Activated naive CD8-positive, alpha-beta T cell (primary cell): ENCODE data around the gene PDX1.

Experiments used
- H3K27ac Mint-ChIP-seq: one replicate; pipeline ENCODE4 v1.8.0; 2021; ENCODE audit warnings: mixed read lengths
- H3K27me3 Mint-ChIP-seq: one replicate; pipeline ENCODE4 v1.8.0; 2021; ENCODE audit warnings: mixed read lengths
- H3K36me3 Mint-ChIP-seq: one replicate; pipeline ENCODE4 v1.8.0; 2021; ENCODE audit warnings: mixed read lengths
- H3K4me1 Mint-ChIP-seq: one replicate; pipeline ENCODE4 v1.8.0; 2021; ENCODE audit warnings: low read depth, mixed read lengths
- H3K4me3 Mint-ChIP-seq: one replicate; pipeline ENCODE4 v1.8.0; 2021; ENCODE audit warnings: mild to moderate bottlenecking, mixed read lengths
- H3K9me3 Mint-ChIP-seq: one replicate; pipeline ENCODE4 v1.8.0; 2021; ENCODE audit warnings: low read depth, mixed read lengths

PDX1 gene

DNA sequence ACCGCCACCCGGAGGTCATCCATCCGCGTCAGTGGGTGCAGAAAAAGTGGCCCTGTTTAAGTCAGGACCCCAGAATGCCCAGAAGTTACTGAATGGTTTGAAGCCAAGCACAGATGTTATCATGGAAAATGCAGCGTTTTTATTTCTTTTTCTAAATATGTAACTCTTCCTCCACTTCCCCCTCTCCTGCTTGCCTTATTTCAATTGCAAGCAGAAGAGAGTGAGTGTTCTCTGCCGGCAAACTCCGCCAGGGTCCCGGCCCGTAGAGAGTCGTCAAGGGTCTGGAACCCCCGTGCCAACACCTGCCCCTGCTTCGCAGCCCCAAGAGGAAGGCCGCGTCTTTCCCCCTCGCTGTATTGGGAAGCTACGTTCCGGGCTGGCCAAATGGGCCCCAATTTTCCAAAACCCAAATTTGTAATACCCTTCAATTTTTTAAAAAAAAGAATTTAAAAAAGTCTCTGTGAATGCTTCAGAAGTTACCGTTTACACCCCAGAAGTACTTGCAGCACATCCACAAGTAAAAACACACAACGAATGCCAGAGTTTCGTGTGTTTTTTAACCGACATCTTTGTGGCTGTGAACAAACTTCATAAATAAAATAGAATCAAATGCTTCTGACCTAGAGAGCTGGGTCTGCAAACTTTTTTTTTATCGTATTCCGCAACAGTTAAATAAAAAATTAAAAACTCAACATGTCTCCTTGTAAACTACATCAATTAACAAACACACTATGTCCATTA, 712 bp upstream of the PDX1 start:
- peaks cover 32% of the 10 kb centered on the region for H3K4me1 Mint-ChIP-seq
- H3K4me3 Mint-ChIP-seq = peak overlapping the region; percentile 38
- no peak overlapping the region for H3K27ac Mint-ChIP-seq
- no peaks in the 10 kb centered on the region for H3K9me3 Mint-ChIP-seq
- peaks cover 48% of the 10 kb centered on the region for H3K27me3 Mint-ChIP-seq
- no peaks in the 10 kb centered on the region for H3K36me3 Mint-ChIP-seq

DNA sequence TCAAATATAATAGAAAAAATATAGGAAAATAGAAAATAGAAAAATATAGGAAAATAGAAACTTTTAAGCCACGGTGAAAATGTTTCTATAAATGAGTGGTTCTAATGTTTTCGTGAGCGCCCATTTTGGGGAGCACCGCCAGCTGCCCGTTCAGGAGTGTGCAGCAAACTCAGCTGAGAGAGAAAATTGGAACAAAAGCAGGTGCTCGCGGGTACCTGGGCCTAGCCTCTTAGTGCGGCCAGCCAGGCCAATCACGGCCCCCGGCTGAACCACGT, 204 bp upstream of the PDX1 start:
- no peaks in the 10 kb centered on the region for H3K9me3 Mint-ChIP-seq
- peak overlapping the region; percentile 59 for H3K4me3 Mint-ChIP-seq
- no peak overlapping the region for H3K27ac Mint-ChIP-seq
- peaks cover 33% of the 10 kb centered on the region for H3K4me1 Mint-ChIP-seq
- H3K27me3 Mint-ChIP-seq = peaks cover 48% of the 10 kb centered on the region
- no peaks in the 10 kb centered on the region for H3K36me3 Mint-ChIP-seq

DNA sequence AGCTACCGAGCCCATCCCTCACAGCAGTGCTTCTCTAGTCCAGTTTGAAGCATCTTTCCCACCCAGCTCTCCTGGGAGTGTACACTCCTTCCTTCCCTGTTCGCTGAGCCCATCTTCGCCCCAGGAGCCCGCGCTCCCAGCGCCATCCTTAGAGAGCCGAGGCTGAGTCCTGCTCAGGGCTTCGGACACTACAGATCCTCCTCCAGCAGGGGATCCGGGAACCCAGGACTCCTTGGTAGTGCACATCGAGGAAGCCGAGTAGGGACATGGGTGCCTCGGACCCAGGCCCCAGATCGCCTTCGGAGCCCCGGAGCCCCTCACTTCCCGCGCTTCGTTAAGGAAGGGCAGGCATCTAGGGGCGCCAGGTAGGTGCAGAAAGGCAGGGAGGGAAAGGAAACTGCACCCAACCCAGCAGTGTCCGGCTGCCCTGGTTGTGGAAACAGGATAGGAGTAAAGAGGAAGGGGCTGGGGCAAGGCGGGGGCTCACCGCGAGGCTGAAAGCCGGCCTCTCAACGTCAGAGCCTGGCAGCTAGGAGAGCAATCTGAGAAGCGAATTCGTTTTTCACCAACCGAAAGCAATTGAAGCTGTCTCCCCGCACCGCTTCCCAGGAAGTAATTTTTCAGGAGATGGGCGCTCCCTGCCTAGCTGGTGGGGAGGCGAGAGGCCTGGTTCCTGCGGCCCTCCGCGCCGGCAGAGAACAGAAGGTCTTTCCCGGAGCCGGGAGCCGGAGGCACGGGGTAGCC, 1.0 kb downstream of the PDX1 start:
- Mint-ChIP-seq H3K27ac (no peak overlapping the region), H3K36me3 (no peaks in the 10 kb centered on the region), H3K4me3 (peak overlapping the region; percentile 84), H3K9me3 (no peaks in the 10 kb centered on the region), H3K4me1 (peaks cover 38% of the 10 kb centered on the region), H3K27me3 (peaks cover 44% of the 10 kb centered on the region)

GRCh38 chr13:27921421-27921960, 1.7 kb downstream of the PDX1 start:
- Mint-ChIP-seq H3K27me3 (peaks cover 46% of the 10 kb centered on the region), H3K36me3 (no peaks in the 10 kb centered on the region), H3K9me3 (no peaks in the 10 kb centered on the region), H3K4me1 (peaks cover 41% of the 10 kb centered on the region), H3K4me3 (peak overlapping the region; percentile 84), H3K27ac (no peak overlapping the region)

GRCh38 chr13:27921961-27922882, 2.4 kb downstream of the PDX1 start:
- Mint-ChIP-seq H3K27me3 (peaks cover 49% of the 10 kb centered on the region), H3K36me3 (no peaks in the 10 kb centered on the region), H3K27ac (no peak overlapping the region), H3K9me3 (no peaks in the 10 kb centered on the region), H3K4me1 (peaks cover 46% of the 10 kb centered on the region), H3K4me3 (peak overlapping the region; percentile 40)

DNA sequence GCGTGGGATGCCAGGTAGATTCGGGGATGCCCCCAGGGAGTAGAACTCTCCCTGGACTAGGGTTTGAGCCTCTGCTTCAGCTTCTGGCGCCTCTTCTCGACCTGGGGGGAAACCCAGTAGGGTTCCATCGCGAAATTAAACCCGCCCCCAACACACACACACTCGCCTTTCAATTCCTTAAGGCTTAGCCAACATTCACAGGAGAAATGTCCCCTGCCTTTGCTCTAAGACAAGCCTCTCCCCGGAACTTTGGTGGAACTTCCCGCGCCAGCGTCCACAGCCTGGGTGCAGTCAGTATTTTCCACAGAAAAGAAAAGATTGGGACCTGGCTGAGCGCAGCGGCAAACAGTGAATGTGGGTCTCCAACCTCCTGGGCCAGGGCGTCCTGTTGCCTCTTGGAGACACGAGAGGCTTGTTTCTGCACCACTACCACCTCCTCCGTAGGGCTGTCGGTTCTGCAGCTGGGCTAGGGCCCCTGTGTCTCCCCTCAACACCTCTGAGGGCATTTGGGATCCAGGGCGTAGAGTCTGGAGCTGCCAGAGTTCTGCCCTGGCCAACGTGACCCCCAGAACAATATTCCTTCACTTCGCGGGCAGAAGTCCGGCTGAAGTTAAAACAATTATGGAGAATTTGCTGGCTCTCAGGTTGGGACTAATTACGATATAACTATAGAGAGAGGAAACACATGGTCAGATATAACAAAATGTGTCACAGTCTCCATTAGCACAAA, 3.2 kb downstream of the PDX1 start:
- H3K9me3 Mint-ChIP-seq = no peaks in the 10 kb centered on the region
- no peak overlapping the region for H3K27ac Mint-ChIP-seq
- H3K4me1 Mint-ChIP-seq = peaks cover 49% of the 10 kb centered on the region

GRCh38 chr13:27923794-27924528, 4.2 kb downstream of the PDX1 start:
- Mint-ChIP-seq H3K27ac (peak overlapping the region; percentile 10), H3K4me1 (peaks cover 42% of the 10 kb centered on the region), H3K36me3 (no peaks in the 10 kb centered on the region), H3K4me3 (peak overlapping the region; percentile 44), H3K9me3 (no peaks in the 10 kb centered on the region), H3K27me3 (peaks cover 48% of the 10 kb centered on the region)

More for the DNA sequence above, 3.2 kb downstream of the PDX1 start:
- peak overlapping the region; percentile 44 for H3K4me3 Mint-ChIP-seq
- no peaks in the 10 kb centered on the region for H3K36me3 Mint-ChIP-seq
- H3K27me3 Mint-ChIP-seq = peaks cover 51% of the 10 kb centered on the region

DNA sequence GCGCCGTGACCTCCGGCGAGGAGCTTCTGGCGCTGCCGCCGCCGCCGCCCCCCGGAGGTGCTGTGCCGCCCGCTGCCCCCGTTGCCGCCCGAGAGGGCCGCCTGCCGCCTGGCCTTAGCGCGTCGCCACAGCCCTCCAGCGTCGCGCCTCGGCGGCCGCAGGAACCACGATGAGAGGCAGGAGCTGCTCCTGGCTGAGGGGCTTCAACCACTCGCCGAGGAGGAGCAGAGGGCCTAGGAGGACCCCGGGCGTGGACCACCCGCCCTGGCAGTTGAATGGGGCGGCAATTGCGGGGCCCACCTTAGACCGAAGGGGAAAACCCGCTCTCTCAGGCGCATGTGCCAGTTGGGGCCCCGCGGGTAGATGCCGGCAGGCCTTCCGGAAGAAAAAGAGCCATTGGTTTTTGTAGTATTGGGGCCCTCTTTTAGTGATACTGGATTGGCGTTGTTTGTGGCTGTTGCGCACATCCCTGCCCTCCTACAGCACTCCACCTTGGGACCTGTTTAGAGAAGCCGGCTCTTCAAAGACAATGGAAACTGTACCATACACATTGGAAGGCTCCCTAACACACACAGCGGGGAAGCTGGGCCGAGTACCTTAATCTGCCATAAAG, 4.8 kb downstream of the PDX1 start:
- Mint-ChIP-seq H3K27me3 (peaks cover 52% of the 10 kb centered on the region), H3K27ac (no peak overlapping the region), H3K9me3 (no peaks in the 10 kb centered on the region), H3K4me3 (no peak overlapping the region), H3K36me3 (no peaks in the 10 kb centered on the region), H3K4me1 (peaks cover 42% of the 10 kb centered on the region)

DNA sequence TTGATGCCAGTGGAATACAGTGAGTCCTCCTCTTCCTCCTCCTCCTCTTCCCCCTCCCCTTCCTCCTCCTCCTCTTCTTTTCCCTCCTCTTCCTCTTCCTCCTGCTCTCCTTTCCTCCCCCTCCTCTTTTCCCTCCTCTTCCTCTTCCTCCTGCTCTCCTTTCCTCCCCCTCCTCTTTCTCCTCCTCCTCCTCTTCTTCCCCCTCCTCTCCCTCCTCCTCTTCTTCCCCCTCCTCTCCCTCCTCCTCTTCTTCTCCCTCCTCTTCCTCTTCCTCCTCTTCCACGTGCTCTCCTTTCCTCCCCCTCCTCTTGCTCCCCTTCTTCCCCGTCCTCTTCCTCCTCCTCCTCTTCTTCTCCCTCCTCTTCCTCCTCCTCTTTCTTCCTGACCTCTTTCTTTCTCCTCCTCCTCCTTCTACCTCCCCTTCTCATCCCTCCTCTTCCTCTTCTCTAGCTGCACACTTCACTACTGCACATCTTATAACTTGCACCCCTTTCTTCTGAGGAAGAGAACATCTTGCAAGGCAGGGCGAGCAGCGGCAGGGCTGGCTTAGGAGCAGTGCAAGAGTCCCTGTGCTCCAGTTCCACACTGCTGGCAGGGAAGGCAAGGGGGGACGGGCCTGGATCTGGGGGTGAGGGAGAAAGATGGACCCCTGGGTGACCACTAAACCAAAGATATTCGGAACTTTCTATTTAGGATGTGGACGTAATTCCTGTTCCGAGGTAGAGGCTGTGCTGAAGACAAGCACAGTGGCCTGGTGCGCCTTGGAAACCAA, 5.6 kb downstream of the PDX1 start:
- H3K4me1 Mint-ChIP-seq = peaks cover 43% of the 10 kb centered on the region
- peak overlapping the region; percentile 54 for H3K4me3 Mint-ChIP-seq
- no peaks in the 10 kb centered on the region for H3K36me3 Mint-ChIP-seq
- no peak overlapping the region for H3K27ac Mint-ChIP-seq
- peaks cover 60% of the 10 kb centered on the region for H3K27me3 Mint-ChIP-seq
- no peaks in the 10 kb centered on the region for H3K9me3 Mint-ChIP-seq

GRCh38 chr13:27926644-27927434, 7.0 kb downstream of the PDX1 start:
- no peaks in the 10 kb centered on the region for H3K9me3 Mint-ChIP-seq
- no peak overlapping the region for H3K27ac Mint-ChIP-seq
- H3K27me3 Mint-ChIP-seq = peaks cover 64% of the 10 kb centered on the region
- H3K4me1 Mint-ChIP-seq = peaks cover 36% of the 10 kb centered on the region
- peak overlapping the region; percentile 75 for H3K4me3 Mint-ChIP-seq
- no peaks in the 10 kb centered on the region for H3K36me3 Mint-ChIP-seq

- Mint-ChIP-seq H3K36me3 (no peaks in the 10 kb centered on the region), H3K4me3 (peak overlapping the region; percentile 75), H3K9me3 (no peaks in the 10 kb centered on the region), H3K4me1 (peaks cover 35% of the 10 kb centered on the region), H3K27me3 (peaks cover 60% of the 10 kb centered on the region), H3K27ac (no peak overlapping the region)
Measured at GRCh38 chr13:27927444-27928352, 7.9 kb downstream of the PDX1 start.
